Activated T-cell treated with anti-CD3 and anti-CD28 coated beads for 48 hours (primary cell): Measurements from ENCODE around the gene LIPN.

Experiments used
- DNase-seq: peaks from one replicate; pipeline ENCODE4 v3.0.0-alpha.2; 2020; ENCODE audit warnings: low read depth

LIPN gene

DNA sequence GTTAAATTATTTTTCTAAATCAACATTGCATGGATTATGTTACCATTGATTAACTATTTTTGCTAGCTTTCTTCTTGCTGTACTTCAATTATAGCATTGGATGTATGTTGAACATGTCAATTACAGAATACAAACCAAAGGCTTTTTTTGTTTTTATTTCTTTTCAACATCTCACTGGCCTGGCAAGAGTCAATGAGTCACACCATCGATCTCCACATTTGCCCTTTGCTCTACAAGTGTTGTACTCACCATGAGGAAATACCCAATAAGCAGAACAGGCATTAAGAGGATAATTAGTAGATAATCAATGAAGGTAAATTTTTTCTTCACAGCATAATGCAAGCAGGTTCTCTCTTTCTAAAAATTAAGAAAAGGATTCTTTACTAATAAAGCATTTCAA lies 68.5 kb downstream of the LIPN start:
- no peak for DNase-seq
